DOHH2 (cell line): ENCODE results near the gene ZNF81.
"Not testable (repeated sequence)": the region's sequence is repeated elsewhere in the genome, so short reads cannot be mapped to it uniquely, and the experiment has no call there.

Experiments
- H3F3A ChIP-seq: fragments of 200-600 bp; sonication (generic), shearing (Covaris generic); 2 replicates; pipeline ENCODE4 v1.6.0; 2016; ENCODE audit warnings: antibody characterized with exemption, mild to moderate bottlenecking; ENCODE audit not compliant: control insufficient read depth, insufficient read depth
- H3K27ac ChIP-seq: fragments of 200-600 bp; sonication (generic); 2 replicates; pipeline ENCODE4 v1.5.1; 2014; ENCODE audit warnings: low read depth, mild to moderate bottlenecking, low read length, moderate library complexity
- H3K27me3 ChIP-seq: fragments of 200-600 bp; sonication (generic); 2 replicates; pipeline ENCODE4 v1.6.1; 2014; ENCODE audit warnings: mild to moderate bottlenecking, low read length, mixed read lengths; ENCODE audit not compliant: control insufficient read depth
- H3K36me3 ChIP-seq: fragments of 200-600 bp; sonication (generic); 2 replicates; pipeline ENCODE4 v1.6.1; 2014; ENCODE audit warnings: mild to moderate bottlenecking, low read length, moderate library complexity, mixed read lengths; ENCODE audit not compliant: control insufficient read depth
- H3K4me1 ChIP-seq: fragments of 200-600 bp; sonication (generic); 2 replicates; pipeline ENCODE4 v1.6.1; 2014; ENCODE audit warnings: mild to moderate bottlenecking, low read length, mixed read lengths; ENCODE audit not compliant: control insufficient read depth
- H3K4me2 ChIP-seq: fragments of 200-600 bp; sonication (generic); 2 replicates; pipeline ENCODE4 v1.6.0; 2014; ENCODE audit warnings: mild to moderate bottlenecking, low read length, moderate library complexity
- H3K4me3 ChIP-seq: fragments of 200-600 bp; sonication (generic); 2 replicates; pipeline ENCODE4 v1.5.1; 2014; ENCODE audit warnings: mild to moderate bottlenecking, low read length, mixed read lengths
- H3K79me2 ChIP-seq: fragments of 200-600 bp; sonication (generic); 2 replicates; pipeline ENCODE4 v1.6.1; 2014; ENCODE audit warnings: mild to moderate bottlenecking, low read length, mixed read lengths; ENCODE audit not compliant: control insufficient read depth
- H3K9me2 ChIP-seq: fragments of 200-600 bp; sonication (generic); replicated peaks from 2 replicates; pipeline ENCODE4 v1.6.1; 2014; ENCODE audit warnings: mild to moderate bottlenecking, low read length, mixed read lengths; ENCODE audit not compliant: control insufficient read depth
- H3K9me3 ChIP-seq: fragments of 200-600 bp; sonication (generic); 2 replicates; pipeline ENCODE4 v1.6.1; 2014; ENCODE audit warnings: antibody characterized with exemption, low read length, mixed read lengths; ENCODE audit not compliant: control insufficient read depth, insufficient read depth
- H4K20me1 ChIP-seq: fragments of 200-600 bp; sonication (generic); 2 replicates; pipeline ENCODE4 v1.6.0; 2014; ENCODE audit warnings: low read depth, mild to moderate bottlenecking, antibody characterized with exemption, low read length, moderate library complexity; ENCODE audit not compliant: control insufficient read depth, insufficient read depth
- CTCF ChIP-seq: fragments of 200-600 bp; sonication (generic); IDR thresholded peaks from one replicate; pipeline ENCODE4 v1.5.1; 2014; ENCODE audit warnings: antibody characterized with exemption, mild to moderate bottlenecking, low read depth, low read length; ENCODE audit not compliant: poor library complexity, severe bottlenecking
- EZH2phosphoT487 ChIP-seq: fragments of 200-600 bp; sonication (generic); IDR thresholded peaks from 2 replicates; pipeline ENCODE4 v1.6.1; 2017; ENCODE audit warnings: borderline replicate concordance, mild to moderate bottlenecking, antibody characterized with exemption, low read length, moderate library complexity, mixed read lengths

ZNF81 gene

GRCh38 chrX:47936940-47937317 lies 100.2 kb downstream of the ZNF81 start:
- H3K9me2 ChIP-seq, result no peaks in the 10 kb centered on the region
- TF ChIP-seq EZH2phosphoT487 (no peak), CTCF (no peak)
- peak overlapping the region; percentile 82 for H3K27ac ChIP-seq
- H3K36me3 ChIP-seq, result no peaks in the 10 kb centered on the region
- H3F3A ChIP-seq, result peaks cover 9% of the 10 kb centered on the region; the same call in 1 of the 2 replicates
- H3K4me3 ChIP-seq, result peak overlapping the region; percentile 68
- no peaks in the 10 kb centered on the region for H3K9me3 ChIP-seq
- H3K27me3 ChIP-seq, result no peaks in the 10 kb centered on the region
- no peaks in the 10 kb centered on the region for H4K20me1 ChIP-seq
- H3K79me2 ChIP-seq, result no peaks in the 10 kb centered on the region
- peaks cover 23% of the 10 kb centered on the region for H3K4me1 ChIP-seq
- H3K4me2 ChIP-seq, result peak overlapping the region; percentile 78

- Histone ChIP-seq H4K20me1 (no peaks in the 10 kb centered on the region), H3K27ac (no peak overlapping the region), H3F3A (peaks cover 9% of the 10 kb centered on the region; the same call in 1 of the 2 replicates), H3K9me3 (no peaks in the 10 kb centered on the region), H3K9me2 (no peaks in the 10 kb centered on the region), H3K36me3 (no peaks in the 10 kb centered on the region), H3K79me2 (no peaks in the 10 kb centered on the region), H3K4me3 (no peak overlapping the region), H3K4me2 (no peak overlapping the region), H3K27me3 (no peaks in the 10 kb centered on the region), H3K4me1 (peaks cover 19% of the 10 kb centered on the region)
- TF ChIP-seq CTCF (no peak), EZH2phosphoT487 (no peak)
These were observed 103.7 kb downstream of the ZNF81 start for GRCh38 chrX:47940448-47940847.

GRCh38 chrX:47941423-47941822 lies 104.7 kb downstream of the ZNF81 start:
- no peaks in the 10 kb centered on the region for H3K9me3 ChIP-seq
- H3K79me2 ChIP-seq, result no peaks in the 10 kb centered on the region
- H3K27me3 ChIP-seq, result no peaks in the 10 kb centered on the region
- no peak overlapping the region for H3K4me3 ChIP-seq
- H4K20me1 ChIP-seq, result no peaks in the 10 kb centered on the region
- H3K9me2 ChIP-seq, result no peaks in the 10 kb centered on the region
- TF ChIP-seq CTCF (no peak), EZH2phosphoT487 (no peak)
- H3F3A ChIP-seq, result peaks cover 3% of the 10 kb centered on the region; the same call in 1 of the 2 replicates
- H3K27ac ChIP-seq, result no peak overlapping the region
- H3K36me3 ChIP-seq, result no peaks in the 10 kb centered on the region
- peaks cover 9% of the 10 kb centered on the region for H3K4me1 ChIP-seq
- no peak overlapping the region for H3K4me2 ChIP-seq

- peaks cover 16% of the 10 kb centered on the region for H3K4me1 ChIP-seq
- not testable (repeated sequence) for H3K36me3 ChIP-seq, H3K4me3 ChIP-seq, H3K4me2 ChIP-seq, H4K20me1 ChIP-seq, H3K9me3 ChIP-seq, H3K9me2 ChIP-seq, H3K79me2 ChIP-seq, H3F3A ChIP-seq, H3K27ac ChIP-seq, H3K27me3 ChIP-seq
These were observed 118.6 kb downstream of the ZNF81 start for GRCh38 chrX:47955295-47955694.
